GM10266 (cell line): ENCODE results near the gene CFAP299.

ENCODE experiments used
- DNase-seq: peaks from one replicate; pipeline ENCODE4 v3.0.0; 2012; ENCODE audit errors: extremely low spot score
- CTCF ChIP-seq: IDR thresholded peaks from 2 replicates; pipeline ENCODE4 v1.5.1; 2012; ENCODE audit warnings: mild to moderate bottlenecking, low read depth; ENCODE audit not compliant: control insufficient read depth, insufficient read depth; ENCODE audit errors: missing control alignments

CFAP299 gene

GRCh38 chr4:80387390-80388283, 52.1 kb downstream of the CFAP299 start:
- peak; percentile 7 for DNase-seq
- TF ChIP-seq CTCF, result no peak

DNA sequence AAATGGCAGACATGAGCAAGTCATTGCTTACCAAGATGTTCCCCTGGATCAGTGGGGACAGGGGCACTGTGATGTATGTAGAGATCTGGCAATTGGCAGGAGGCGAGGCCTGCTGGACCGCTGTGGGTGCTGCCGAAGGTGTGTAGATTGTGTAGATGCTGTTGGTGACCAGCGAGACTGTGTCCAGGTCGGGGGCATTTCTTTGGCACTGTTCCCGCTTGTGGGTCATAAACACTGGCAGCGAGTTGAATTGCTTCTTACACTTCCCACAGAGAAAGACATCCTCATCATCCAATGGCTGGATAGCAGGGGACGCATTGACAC, 52.7 kb downstream of the CFAP299 start:
- no peak for TF ChIP-seq CTCF

GRCh38 chr4:80390178-80390577, 54.6 kb downstream of the CFAP299 start:
- TF ChIP-seq CTCF, result no peak
- no peak for DNase-seq

More for the DNA sequence above, 52.7 kb downstream of the CFAP299 start:
- DNase-seq, result no peak

DNA sequence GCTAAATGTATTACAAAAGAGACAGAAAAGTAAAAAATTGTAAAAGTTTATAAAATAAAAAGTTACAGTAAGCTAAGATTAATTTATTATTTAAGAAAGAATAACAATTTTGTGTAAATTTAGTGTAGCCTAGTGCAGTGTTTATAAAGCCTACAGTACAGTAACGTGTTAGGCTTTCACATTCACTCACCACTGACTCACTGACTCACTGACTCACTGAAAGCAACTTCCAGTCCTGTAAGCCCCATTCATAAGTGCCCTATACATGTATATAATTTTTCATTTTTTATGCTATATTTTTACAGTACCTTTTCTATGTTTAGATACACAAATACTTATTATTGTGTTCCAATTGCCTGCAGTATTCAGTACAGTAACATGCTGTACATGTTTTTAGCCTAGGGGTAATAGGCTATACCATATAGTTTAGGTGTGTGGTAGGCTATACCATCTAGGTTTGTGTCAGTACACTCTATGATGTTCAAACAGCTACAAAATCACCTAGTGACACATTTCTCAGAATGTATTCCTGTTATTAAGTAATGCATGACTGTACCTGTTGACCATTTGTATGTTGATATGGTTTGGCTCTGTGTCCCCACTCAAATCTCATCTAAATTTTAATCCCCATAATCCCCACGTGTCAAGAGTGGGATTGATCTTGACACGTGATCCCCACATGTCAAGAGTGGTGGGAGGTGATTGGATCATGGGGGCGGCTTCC, 57.9 kb downstream of the CFAP299 start:
- no peak for DNase-seq
- TF ChIP-seq CTCF, result no peak

DNA sequence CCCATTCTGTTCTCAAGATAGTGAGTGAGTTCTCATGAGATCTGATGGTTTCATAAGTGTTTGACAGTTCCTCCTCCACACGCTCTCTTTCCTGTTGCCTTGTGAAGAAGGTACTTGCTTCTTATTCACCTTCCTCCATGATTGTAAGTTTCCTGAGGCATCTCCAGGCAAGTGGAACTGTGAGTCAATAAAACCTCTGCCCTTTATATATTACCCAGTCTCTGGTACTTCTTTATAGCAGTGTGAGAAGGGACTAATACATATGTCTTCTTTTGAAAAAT, 58.4 kb downstream of the CFAP299 start:
- TF ChIP-seq CTCF, result no peak
- no peak for DNase-seq

GRCh38 chr4:80407246-80407645, 71.7 kb downstream of the CFAP299 start:
- no peak for TF ChIP-seq CTCF
- DNase-seq, result no peak

GRCh38 chr4:80409809-80410208, 74.3 kb downstream of the CFAP299 start:
- no peak for TF ChIP-seq CTCF

More at GRCh38 chr4:80409809-80410208, 74.3 kb downstream of the CFAP299 start:
- no peak for DNase-seq
